GM18519 (cell line): ENCODE results near the gene CAPN6.

Experiments used
- ATAC-seq: cut with Tn5 transposase; IDR thresholded peaks from one replicate; pipeline ENCODE4 v1.9.1; 2021; ENCODE audit warnings: mild to moderate bottlenecking, moderate library complexity; ENCODE audit not compliant: unreplicated experiment, low FRiP score

CAPN6 gene

DNA sequence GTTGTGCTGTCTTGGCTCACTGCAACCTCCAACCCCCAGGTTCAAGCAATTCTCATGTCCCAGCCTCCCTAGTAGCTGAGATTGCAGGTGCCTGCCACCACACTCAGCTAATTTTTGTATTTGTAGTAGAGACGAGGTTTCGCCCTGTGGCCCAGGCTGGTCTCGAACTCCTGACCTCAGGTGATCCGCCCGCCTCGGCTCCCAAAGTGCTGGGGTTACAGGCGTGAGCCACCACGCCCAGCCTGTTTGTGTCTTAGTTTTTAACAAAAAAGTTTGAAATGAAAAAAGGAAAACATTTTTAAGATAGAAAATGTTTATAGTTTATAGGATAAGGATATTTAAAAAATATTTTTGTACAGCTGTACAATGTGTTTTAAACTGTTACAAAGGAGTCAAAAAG, 62.4 kb downstream of the CAPN6 start:
- no peak for ATAC-seq

DNA sequence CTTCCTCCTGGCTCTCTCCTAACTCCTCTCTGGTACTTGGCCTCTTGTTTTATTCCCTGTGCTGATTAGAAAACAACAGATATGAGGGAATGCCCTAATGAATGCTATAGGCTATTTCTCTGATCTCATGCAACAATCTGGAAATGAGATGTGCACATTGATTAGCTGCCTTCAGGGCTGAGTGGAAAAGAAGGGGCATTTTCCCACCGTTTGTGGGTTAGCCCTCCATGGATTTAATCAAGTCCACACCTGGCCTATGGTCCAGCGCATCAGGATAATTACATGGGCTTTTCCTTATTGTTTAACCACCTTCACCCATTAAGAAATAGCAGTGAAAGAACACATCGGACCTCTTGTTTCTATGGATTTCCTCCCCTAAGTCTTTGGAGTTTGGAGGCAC, 70.0 kb downstream of the CAPN6 start:
- no peak for ATAC-seq

DNA sequence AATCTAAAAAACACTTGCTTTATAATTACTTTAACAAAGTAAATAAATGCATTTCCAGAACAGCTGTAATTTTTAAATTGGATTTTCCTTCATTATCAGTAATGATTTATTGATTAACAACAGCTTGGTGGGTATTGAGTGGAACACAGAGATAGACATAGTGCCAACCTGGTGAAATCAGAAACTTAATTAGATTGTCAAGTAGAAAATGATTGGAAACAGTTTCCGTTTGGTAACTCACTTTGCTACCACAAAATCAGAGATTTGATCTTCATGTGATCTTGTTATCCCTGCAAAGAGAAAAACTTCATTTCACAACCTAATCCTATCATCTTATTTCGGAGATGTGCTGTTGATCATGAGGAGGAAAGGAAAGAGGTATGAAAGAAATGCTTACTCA, 70.8 kb downstream of the CAPN6 start:
- no peak for ATAC-seq
